Retinal pigment epithelial cell (primary cell): ENCODE results near the gene PTPRN.

Source experiments
- DNase-seq: peaks from one replicate; pipeline ENCODE4 v3.0.0-alpha.2; 2010; ENCODE audit warnings: low read depth
- H3K4me3 ChIP-seq: 2 replicates; pipeline ENCODE4 v1.5.1; 2011; ENCODE audit warnings: mild to moderate bottlenecking, low read length, control low read depth, moderate library complexity
- TF ChIP-seq, protein P1 (sequence below): conservative IDR thresholded peaks from 2 replicates; pipeline ENCODE4 v1.5.1; 2011; ENCODE audit warnings: low read depth, low read length, control low read depth, inconsistent platforms

PTPRN gene

GRCh38 chr2:219272995-219273394 is 36.2 kb downstream of the PTPRN start:
- TF ChIP-seq, protein P1, sequence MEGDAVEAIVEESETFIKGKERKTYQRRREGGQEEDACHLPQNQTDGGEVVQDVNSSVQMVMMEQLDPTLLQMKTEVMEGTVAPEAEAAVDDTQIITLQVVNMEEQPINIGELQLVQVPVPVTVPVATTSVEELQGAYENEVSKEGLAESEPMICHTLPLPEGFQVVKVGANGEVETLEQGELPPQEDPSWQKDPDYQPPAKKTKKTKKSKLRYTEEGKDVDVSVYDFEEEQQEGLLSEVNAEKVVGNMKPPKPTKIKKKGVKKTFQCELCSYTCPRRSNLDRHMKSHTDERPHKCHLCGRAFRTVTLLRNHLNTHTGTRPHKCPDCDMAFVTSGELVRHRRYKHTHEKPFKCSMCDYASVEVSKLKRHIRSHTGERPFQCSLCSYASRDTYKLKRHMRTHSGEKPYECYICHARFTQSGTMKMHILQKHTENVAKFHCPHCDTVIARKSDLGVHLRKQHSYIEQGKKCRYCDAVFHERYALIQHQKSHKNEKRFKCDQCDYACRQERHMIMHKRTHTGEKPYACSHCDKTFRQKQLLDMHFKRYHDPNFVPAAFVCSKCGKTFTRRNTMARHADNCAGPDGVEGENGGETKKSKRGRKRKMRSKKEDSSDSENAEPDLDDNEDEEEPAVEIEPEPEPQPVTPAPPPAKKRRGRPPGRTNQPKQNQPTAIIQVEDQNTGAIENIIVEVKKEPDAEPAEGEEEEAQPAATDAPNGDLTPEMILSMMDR: no peak
- H3K4me3 ChIP-seq: no peak overlapping the region
- DNase-seq: no peak

DNA sequence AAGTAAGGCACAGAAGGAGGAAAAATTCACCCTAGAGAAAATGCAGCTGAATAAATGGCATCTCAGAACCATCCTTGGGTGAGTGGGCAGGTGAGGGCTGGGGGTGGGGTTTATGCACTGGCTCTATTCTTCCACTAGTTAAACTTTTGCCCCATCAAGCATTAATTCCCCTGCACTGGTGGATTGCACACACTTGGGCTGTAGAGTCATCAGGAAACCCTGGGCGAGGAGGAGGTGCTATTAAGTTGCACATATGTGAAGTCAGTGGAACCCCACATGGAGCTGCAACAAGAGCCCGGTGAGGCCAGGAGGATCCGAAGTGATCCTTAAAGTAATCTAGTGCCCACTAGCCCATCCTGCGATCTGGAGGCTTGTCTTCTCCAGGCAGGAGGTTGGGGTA is 36.8 kb downstream of the PTPRN start:
- TF ChIP-seq, protein P1: no peak
- DNase-seq: no peak
- no peak overlapping the region for H3K4me3 ChIP-seq

GRCh38 chr2:219271021-219271420 is 38.2 kb downstream of the PTPRN start:
- TF ChIP-seq, protein P1: no peak
- DNase-seq: no peak
- H3K4me3 ChIP-seq: no peak overlapping the region

- H3K4me3 ChIP-seq: no peak overlapping the region
- TF ChIP-seq, protein P1: no peak
Observed at GRCh38 chr2:219270055-219270372, 39.2 kb downstream of the PTPRN start.

DNA sequence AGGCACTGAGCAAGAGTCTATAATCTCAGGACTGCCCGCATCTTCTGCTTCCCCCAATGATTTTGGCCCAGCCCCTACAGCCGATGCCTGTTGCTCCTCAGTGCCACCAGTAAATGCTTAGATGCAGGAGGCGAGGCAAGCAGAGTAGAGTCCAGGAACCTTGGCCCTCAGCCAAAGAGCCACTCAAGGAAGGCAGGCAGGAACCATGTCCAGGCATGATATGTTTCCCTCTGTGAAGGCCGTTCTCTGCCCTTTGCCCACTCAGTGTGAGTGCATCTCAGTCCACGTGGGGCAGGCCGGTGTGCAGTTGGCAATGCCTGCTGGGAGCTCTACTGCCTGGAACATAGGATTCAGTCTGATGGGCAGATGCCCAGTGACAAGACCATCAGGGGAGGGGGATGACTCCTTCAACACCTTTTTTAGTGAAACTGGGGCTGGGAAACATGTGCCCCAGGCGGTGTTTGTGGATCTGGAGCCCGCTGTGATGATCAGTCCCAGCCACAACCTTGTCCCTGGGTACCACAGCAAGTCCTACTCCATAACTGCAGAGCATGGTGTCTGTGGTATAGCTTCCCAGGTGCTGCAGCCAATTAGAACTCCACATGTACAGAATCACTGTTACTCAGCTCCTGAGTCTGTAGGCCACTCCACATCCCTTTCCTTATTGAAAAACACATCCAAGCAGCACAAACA is 39.7 kb downstream of the PTPRN start:
- no peak overlapping the region for H3K4me3 ChIP-seq
- DNase-seq: no peak
- TF ChIP-seq, protein P1: no peak

More at GRCh38 chr2:219270055-219270372, 39.2 kb downstream of the PTPRN start:
- no peak for DNase-seq

- no peak overlapping the region for H3K4me3 ChIP-seq
- no peak for DNase-seq
- TF ChIP-seq, protein P1: no peak
Observed at GRCh38 chr2:219268294-219268693, 40.9 kb downstream of the PTPRN start.

GRCh38 chr2:219266886-219267285 is 42.3 kb downstream of the PTPRN start:
- TF ChIP-seq, protein P1: no peak
- no peak overlapping the region for H3K4me3 ChIP-seq
- no peak for DNase-seq
